HG02798 (cell line): ENCODE measurements around the gene TET3.

ENCODE experiments used
- ATAC-seq: cut with Tn5 transposase; IDR thresholded peaks from one replicate; pipeline ENCODE4 v1.9.1; 2021; ENCODE audit warnings: mild to moderate bottlenecking; ENCODE audit not compliant: unreplicated experiment, poor library complexity

The TET3 gene

DNA sequence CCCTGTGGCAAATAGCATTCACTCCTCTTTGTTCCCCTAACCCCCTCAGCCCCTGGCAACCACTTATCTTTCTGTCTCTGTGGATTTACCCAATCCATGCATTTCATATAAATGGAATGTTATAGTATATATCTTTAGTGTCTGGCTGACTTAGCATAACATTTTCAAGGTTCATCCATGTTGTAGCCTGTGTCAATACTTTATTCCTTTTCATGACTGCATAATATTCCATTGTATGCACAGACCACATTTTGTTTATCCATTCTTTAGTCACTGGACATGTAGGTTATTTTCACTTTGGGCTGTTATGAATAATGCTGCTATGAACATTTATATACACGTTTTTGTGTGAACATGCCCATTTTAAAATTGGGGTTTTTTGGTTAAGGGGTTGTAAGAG lies 42.8 kb downstream of the TET3 start:
- no peak for ATAC-seq

DNA sequence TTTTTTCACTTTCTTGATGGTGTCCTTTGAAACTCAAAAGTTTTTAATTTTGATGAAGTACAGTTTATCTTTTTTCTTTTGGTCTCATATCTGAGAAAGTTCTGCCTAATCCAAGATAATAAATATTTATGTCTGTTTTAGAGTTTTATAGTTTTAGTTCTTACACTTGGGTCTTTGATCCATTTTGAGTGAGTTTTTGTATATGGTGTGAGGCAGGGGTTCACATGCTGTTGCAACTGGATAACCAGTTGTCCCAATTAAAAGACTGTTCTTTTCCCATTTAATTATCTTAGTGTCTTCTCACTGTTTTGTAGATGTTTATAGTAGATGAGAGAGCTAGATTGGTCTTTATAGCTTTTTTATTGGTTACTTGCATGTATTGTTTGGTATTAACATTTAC lies 43.6 kb downstream of the TET3 start:
- no peak for ATAC-seq

DNA sequence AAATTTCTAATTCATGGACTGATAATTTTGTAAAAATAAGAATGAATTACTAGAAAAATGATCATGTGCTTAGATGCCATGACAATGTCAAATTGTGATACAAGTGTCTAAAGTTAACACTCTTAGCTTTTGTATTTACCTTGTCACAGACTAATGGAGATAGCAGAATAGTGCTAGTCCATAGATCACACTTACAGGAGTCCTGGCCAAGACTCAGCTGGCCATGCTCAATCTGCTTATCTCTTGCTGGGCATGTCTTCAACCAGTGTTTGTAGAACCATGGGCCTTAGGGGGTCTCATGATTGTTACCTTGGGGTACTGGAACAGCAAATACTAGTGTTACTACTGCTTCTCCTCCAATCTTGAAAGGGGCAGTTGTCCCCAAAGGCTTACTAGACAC lies 44.0 kb downstream of the TET3 start:
- no peak for ATAC-seq

DNA sequence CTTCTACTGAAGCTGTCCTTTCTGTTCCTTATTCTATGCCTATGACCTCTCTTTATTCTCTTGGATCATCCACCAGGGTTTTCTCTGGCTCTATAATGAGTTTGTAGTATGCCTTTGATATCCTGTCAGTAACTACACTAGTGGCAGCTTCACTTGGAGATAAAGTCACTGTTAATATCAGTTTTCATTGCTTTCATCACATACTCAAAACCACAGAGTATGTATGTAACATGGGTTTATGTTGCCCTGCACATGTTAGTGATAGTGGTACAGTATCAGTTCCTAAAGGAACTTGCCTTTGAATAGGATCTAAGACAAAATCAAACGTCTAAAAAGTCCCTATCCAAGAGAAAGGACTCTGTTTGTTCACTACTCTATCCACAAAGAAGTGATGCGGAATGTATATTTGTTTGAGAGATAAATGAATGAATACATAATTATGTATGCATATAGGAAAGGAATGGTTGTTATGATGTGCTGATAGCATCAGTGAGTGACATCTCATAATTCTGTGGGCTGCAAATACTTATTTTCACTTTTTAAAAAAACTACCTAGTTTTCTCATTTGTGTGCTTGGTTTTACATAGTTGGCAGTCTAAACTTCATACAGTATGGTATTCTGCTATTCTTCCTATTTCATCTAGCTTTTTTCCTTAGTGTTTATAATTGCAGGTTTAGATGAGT lies 45.1 kb downstream of the TET3 start:
- ATAC-seq, result no peak

DNA sequence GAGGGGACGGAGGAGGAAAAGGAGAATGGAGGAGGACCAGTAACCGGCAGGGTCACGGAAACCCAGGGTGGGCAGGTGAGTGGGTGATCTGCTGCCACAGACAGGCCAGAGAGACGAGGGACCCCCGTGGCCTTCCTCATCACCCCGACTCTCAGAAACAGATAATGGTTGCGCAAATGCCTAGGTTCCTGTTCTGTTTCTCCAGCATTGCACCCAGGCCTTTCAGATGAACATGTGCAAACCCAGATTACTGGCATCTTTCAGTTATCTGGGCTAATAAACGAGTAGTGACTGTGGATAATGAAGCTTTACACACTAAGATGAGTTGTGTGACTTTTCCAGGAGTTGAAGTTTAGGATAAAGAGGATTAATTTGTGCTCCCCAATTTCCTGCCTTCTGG lies 46.5 kb downstream of the TET3 start:
- no peak for ATAC-seq

DNA sequence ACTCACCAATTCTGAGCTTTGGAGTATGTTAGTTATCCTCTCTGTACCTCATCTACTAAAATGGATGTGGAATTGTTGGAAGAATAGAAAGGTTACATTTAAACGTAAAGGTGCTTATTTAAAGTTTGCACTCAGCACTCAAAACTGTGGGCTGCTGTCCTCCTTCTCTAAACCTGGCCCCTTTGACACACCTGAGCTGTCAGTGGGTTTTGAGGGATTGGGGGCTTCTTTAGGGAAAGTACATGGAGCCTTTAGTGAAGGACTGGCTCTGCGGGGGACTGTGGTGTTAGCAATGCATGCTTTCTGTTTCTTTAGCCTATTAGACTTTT lies 47.2 kb downstream of the TET3 start:
- no peak for ATAC-seq

DNA sequence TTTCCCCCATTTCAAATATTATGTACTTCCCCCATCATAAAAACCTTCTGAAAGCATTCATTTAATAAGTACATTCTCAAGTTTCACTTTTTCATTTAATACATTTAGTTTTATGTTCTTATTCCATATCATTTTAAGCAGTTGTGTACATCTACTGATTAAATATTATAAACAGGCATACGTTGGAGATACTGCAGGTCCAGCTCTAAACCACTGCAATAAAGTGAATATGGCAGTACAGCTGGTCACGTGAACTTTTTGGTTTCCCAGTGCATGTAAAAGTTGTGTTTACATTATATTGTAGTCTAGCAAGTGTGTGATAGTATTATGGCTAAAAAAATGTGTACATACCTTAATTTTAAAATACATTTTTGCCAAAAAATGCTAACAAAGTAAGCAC lies 48.7 kb downstream of the TET3 start:
- ATAC-seq, result no peak
